Stimulated activated memory B cell treated with anti-CD40 and anti-IgM and Interleukin-4, amounts not matched to agents 10 μg/mL and 1 μg/mL and 100 μg/mL, for 72 hours (primary cell): ENCODE data around the gene PLPP7.

Experiments
- ATAC-seq: fragments of 150-1000 bp; cut with Tn5 transposase; 2 replicates; pipeline ENCODE4 v1.10.0; 2021
- H3K27ac Mint-ChIP-seq: one replicate; pipeline ENCODE4 v1.8.0; 2022; ENCODE audit warnings: mild to moderate bottlenecking, mixed read lengths
- H3K27me3 Mint-ChIP-seq: one replicate; pipeline ENCODE4 v1.8.0; 2022; ENCODE audit warnings: mixed read lengths
- H3K36me3 Mint-ChIP-seq: one replicate; pipeline ENCODE4 v1.8.0; 2022; ENCODE audit warnings: mixed read lengths
- H3K4me1 Mint-ChIP-seq: one replicate; pipeline ENCODE4 v1.8.0; 2022; ENCODE audit warnings: mixed read lengths
- H3K4me3 Mint-ChIP-seq: one replicate; pipeline ENCODE4 v1.8.0; 2022; ENCODE audit warnings: mild to moderate bottlenecking, moderate library complexity, mixed read lengths
- H3K9me3 Mint-ChIP-seq: one replicate; pipeline ENCODE4 v1.8.0; 2022; ENCODE audit warnings: mixed read lengths

Gene PLPP7

GRCh38 chr9:131302244-131303075 is 12.9 kb downstream of the PLPP7 start:
- Mint-ChIP-seq H3K4me1 (peaks cover 6% of the 10 kb centered on the region), H3K27ac (no peak overlapping the region), H3K9me3 (no peaks in the 10 kb centered on the region), H3K4me3 (no peak overlapping the region), H3K36me3 (no peaks in the 10 kb centered on the region), H3K27me3 (peaks cover 8% of the 10 kb centered on the region)
- ATAC-seq, result no peak

DNA sequence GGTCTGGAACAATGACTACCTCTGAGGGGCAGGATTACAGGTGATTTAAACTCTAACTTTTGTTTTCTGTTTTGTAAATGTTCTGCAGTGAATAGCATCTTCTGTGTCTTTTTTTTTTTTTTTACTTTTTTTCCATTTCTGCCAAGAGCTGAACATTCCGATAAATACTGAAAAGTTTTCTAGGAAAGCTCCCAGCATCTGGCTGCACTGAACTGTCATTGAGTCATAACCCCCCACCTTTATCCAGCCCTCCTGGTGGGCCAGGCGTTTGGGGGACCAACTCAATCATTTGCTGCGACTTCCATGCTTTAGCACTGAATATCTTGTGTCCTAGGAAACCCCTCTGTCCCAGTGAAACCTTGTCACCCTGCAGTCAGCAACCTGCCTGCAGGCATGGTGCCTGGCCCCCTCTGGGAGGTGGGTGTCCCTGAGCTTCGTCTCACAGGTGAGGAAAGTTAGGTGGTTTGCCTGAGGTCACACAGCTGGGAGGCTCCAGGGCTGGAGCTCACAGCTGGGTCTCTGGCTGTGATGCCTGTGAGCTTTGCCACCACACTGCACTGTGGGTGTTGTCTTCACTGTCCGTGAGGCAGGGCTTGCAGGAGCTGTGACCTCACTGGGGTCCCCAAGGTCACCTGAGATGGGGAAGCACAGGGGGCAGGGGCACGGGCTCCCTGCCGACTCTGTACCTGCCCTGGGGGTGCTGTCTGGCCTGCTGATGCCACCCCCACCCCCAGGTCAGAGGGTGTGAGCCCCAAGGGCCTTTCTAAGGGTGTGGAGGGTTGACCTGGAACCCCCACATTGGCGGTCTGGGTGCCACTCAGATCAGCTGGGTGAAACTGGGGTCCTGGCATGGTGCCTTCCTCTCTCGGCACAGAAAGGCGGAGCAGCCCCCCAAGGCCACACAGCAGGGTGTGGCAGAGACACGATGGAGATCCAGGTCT is 14.1 kb downstream of the PLPP7 start:
- ATAC-seq, result no peak
- H3K27me3 Mint-ChIP-seq, result peaks cover 8% of the 10 kb centered on the region
- H3K4me3 Mint-ChIP-seq, result no peak overlapping the region
- H3K4me1 Mint-ChIP-seq, result peaks cover 6% of the 10 kb centered on the region
- H3K27ac Mint-ChIP-seq, result no peak overlapping the region
- no peaks in the 10 kb centered on the region for H3K9me3 Mint-ChIP-seq
- no peaks in the 10 kb centered on the region for H3K36me3 Mint-ChIP-seq

DNA sequence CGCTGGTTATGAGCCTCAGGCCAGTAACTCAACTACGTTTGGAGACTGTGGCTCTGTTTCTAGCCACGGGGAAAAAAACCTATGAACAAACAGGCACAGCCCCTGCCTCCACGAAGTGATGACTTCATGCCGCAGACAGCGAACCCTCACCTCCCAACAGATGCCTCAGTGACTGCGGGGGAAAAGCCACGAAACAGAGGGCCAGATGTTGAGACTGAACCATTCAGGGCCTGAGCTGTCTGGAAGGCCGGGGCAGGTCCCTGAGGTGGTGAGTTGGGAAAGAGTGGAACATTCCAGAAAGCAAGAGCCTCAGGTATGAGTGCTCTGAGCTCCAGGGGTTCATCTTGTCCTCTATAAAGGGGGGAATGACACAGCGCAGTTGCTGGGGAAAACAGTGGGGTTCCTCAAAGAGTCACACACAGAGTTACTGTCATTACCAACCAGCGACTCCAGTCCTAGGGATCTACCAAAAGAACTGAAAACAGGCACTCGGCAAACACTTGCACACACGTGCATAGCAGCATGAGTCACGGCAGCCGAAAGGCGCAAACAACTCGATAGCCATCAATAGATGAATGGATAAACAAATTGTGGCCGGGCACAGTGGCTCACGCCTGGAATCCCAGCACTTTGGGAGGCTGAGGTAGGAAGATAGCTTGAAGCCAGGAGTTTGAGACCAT is 15.3 kb downstream of the PLPP7 start:
- Mint-ChIP-seq H3K4me3 (no peak overlapping the region), H3K4me1 (peaks cover 6% of the 10 kb centered on the region), H3K9me3 (no peaks in the 10 kb centered on the region), H3K36me3 (no peaks in the 10 kb centered on the region), H3K27me3 (peaks cover 8% of the 10 kb centered on the region), H3K27ac (no peak overlapping the region)
- ATAC-seq, result no peak

- H3K27ac Mint-ChIP-seq, result no peak overlapping the region
- ATAC-seq, result no peak
- no peaks in the 10 kb centered on the region for H3K9me3 Mint-ChIP-seq
- H3K4me3 Mint-ChIP-seq, result no peak overlapping the region
- H3K27me3 Mint-ChIP-seq, result peaks cover 8% of the 10 kb centered on the region
- H3K36me3 Mint-ChIP-seq, result no peaks in the 10 kb centered on the region
- H3K4me1 Mint-ChIP-seq, result peaks cover 13% of the 10 kb centered on the region
Observed at GRCh38 chr9:131306397-131307004, 17.0 kb downstream of the PLPP7 start.

- no peak overlapping the region for H3K27ac Mint-ChIP-seq
- no peaks in the 10 kb centered on the region for H3K9me3 Mint-ChIP-seq
- peaks cover 8% of the 10 kb centered on the region for H3K27me3 Mint-ChIP-seq
- H3K4me1 Mint-ChIP-seq, result peaks cover 6% of the 10 kb centered on the region
- peak; percentile 34 for ATAC-seq
- no peaks in the 10 kb centered on the region for H3K36me3 Mint-ChIP-seq
- no peak overlapping the region for H3K4me3 Mint-ChIP-seq
Observed at GRCh38 chr9:131307974-131308373, 18.5 kb downstream of the PLPP7 start.

DNA sequence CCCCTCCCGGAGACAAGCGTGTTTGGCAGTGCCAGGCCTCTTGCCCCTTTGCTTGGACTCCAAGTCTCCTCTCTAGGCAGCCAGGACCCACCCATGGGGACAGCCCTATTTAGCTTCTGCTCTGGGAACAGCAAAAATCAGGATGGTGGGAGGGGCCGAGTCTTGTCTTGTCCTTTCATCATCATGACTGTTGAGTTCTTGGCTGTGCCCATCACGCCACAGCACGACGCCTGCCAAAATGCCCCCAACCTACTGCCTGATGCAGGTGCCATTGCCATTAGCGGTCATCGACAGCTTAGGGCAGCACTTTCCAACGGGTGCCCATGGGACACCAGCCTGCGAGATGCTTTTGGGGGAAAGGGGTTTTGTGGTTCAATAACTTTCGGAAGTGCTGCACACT is 18.9 kb downstream of the PLPP7 start:
- Mint-ChIP-seq H3K4me3 (no peak overlapping the region), H3K9me3 (no peaks in the 10 kb centered on the region), H3K4me1 (peaks cover 6% of the 10 kb centered on the region), H3K36me3 (no peaks in the 10 kb centered on the region), H3K27ac (no peak overlapping the region), H3K27me3 (peaks cover 8% of the 10 kb centered on the region)
- no peak for ATAC-seq

- Mint-ChIP-seq H3K27ac (no peak overlapping the region), H3K9me3 (no peaks in the 10 kb centered on the region), H3K4me1 (peaks cover 6% of the 10 kb centered on the region), H3K4me3 (no peak overlapping the region), H3K27me3 (peaks cover 8% of the 10 kb centered on the region), H3K36me3 (no peaks in the 10 kb centered on the region)
- no peak for ATAC-seq
Observed at GRCh38 chr9:131308906-131309529, 19.5 kb downstream of the PLPP7 start.

DNA sequence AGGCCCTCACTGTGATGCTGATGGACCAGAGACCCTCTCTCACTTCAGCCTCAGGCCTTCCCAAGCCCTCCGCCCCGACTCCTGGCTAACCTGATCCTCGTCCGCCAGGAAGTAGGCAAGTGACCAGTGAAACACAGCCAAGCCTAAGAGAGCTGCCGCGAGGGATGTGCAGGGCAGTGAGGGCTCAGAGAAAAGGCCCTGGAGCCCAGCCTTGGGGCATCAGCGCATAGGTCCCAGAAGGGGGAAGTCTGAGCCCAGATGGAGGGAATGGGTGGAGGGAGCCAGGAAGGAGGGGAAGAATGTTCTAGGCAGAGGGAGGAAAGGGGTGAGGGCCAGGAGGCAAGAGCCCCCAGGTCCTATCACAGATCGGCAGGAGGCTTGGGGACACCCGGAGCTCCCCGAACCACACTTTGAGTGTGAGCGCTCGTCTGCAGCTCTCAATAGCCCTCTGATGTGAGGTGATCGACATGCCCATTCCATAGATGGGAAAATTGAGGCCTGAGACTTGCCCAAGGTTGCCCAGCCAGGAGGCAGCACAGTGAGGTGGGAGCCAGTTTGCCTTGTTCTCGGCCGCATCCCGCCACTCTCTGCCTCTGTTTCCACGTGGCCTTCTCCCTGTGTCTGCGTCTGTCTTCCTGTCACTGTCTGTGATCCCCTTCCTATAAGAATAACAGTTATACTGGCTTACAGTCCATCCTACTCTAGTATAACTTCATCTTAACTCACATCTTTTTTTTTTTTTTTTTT is 20.2 kb downstream of the PLPP7 start:
- Mint-ChIP-seq H3K4me3 (no peak overlapping the region), H3K27me3 (peaks cover 3% of the 10 kb centered on the region), H3K36me3 (no peaks in the 10 kb centered on the region), H3K27ac (no peak overlapping the region), H3K4me1 (peaks cover 6% of the 10 kb centered on the region), H3K9me3 (no peaks in the 10 kb centered on the region)
- ATAC-seq, result no peak

DNA sequence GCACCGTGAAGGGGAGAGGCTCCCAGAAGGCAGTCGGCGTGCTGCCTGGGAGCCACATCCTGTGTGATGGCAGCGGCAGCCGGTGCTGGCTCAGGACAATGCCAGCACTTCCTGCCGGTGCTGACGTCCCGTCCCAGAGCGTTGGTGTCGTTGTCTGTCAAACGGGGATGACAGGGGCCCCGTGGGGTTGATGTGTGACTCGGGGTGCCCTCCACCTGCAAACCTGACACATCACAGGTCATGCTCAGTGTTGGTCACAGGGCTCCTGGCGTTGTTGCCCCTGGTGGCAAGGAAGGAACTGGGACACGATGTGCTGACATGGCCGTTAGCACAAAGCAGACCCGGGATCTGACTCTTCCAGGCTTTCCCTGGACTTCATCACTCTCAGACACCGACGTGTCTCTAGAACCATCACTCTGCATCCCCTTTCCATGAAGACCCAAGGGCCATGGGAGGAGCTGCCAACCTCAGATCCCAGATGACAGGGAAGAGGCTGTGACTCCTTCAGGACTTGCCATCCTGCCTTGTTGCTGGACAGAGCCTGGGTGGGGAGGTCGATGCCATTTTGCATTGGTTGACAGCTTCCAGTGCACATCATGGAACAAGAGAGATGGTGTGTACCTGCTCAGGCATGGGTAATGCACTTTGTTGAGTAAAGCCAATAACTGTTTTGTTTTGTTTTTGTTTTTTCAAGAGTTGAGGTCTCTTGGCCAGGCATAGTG is 21.5 kb downstream of the PLPP7 start:
- Mint-ChIP-seq H3K27ac (no peak overlapping the region), H3K4me3 (no peak overlapping the region), H3K4me1 (peaks cover 6% of the 10 kb centered on the region), H3K27me3 (peaks cover 5% of the 10 kb centered on the region), H3K36me3 (no peaks in the 10 kb centered on the region), H3K9me3 (no peaks in the 10 kb centered on the region)
- ATAC-seq, result peak; percentile 49

DNA sequence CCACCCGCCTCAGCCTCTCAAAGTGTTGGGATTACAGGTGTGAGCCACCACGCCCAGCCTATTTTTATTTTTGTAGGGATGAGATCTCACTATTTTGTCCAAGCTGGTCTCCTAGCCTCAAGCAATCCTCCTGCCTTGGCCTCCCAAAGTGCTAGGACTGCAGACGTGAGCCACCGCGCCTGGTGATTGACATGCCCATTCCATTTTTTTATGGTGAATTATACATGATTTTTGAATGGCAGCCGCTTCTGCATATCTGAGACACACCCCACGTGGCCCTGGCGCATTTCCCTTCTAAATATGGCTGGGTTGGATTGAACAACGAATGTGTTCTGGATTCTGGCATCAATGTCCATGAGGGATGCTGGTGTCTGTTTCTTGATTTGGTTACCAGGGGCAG is 22.7 kb downstream of the PLPP7 start:
- Mint-ChIP-seq H3K27me3 (peaks cover 10% of the 10 kb centered on the region), H3K9me3 (no peaks in the 10 kb centered on the region), H3K4me1 (peaks cover 6% of the 10 kb centered on the region), H3K27ac (no peak overlapping the region), H3K4me3 (no peak overlapping the region), H3K36me3 (no peaks in the 10 kb centered on the region)
- no peak for ATAC-seq

GRCh38 chr9:131312822-131313770 is 23.6 kb downstream of the PLPP7 start:
- no peak for ATAC-seq
- no peaks in the 10 kb centered on the region for H3K9me3 Mint-ChIP-seq
- no peaks in the 10 kb centered on the region for H3K36me3 Mint-ChIP-seq
- H3K4me3 Mint-ChIP-seq, result no peak overlapping the region
- peaks cover 6% of the 10 kb centered on the region for H3K4me1 Mint-ChIP-seq
- peaks cover 10% of the 10 kb centered on the region for H3K27me3 Mint-ChIP-seq
- H3K27ac Mint-ChIP-seq, result no peak overlapping the region

GRCh38 chr9:131318231-131319085 is 28.9 kb downstream of the PLPP7 start:
- H3K9me3 Mint-ChIP-seq, result no peaks in the 10 kb centered on the region

More at GRCh38 chr9:131318231-131319085, 28.9 kb downstream of the PLPP7 start:
- no peak for ATAC-seq
- Mint-ChIP-seq H3K4me3 (no peak overlapping the region), H3K27ac (no peak overlapping the region), H3K4me1 (no peaks in the 10 kb centered on the region), H3K27me3 (peaks cover 17% of the 10 kb centered on the region), H3K36me3 (no peaks in the 10 kb centered on the region)
